H1 (cell line): ENCODE results near the gene C5. TPM values are rescaled to one million over a fixed set of nuclear protein-coding genes. Genes with fewer than 3 reads are reported as not detected.

ENCODE experiments used
- CTCF ChIA-PET: fragments of 300-600 bp; sonication (Branson Sonifier 250); formaldehyde crosslinking; loops from one replicate; lab custom pipeline; 2021; ENCODE audit not compliant: partially characterized antibody; lab: Charles Lee
- POLR2A ChIA-PET: fragments of 300-600 bp; sonication (Branson Sonifier 250); formaldehyde crosslinking; loops from one replicate; lab custom pipeline; 2021; ENCODE audit warnings: inconsistent platforms; ENCODE audit not compliant: partially characterized antibody; lab: Charles Lee
- DNase-seq, 2 experiments: peaks; one replicate each; pipeline versions ENCODE4 v3.0.0 to v3.0.0-alpha.2; 2010 to 2022; ENCODE audit warnings: low spot score in 2 of 2, low read depth in 1 of 2, mixed read lengths in 1 of 2
- FAIRE-seq: peaks from 2 replicates; lab custom pipeline; 2011; peaks lifted over from hg19 to GRCh38; lab: Jason Lieb, UNC
- H2AFZ ChIP-seq: 2 replicates; pipeline ENCODE4 v1.8.1; 2012; ENCODE audit warnings: low read length, inconsistent platforms
- H2AK5ac ChIP-seq: 2 replicates; pipeline ENCODE4 v1.6.1; 2013; ENCODE audit warnings: low read depth, low read length
- H2BK120ac ChIP-seq: replicated peaks from 2 replicates; pipeline ENCODE3; 2013; ENCODE audit warnings: low read depth, low read length, inconsistent platforms
- H2BK12ac ChIP-seq: 2 replicates; pipeline ENCODE4 v1.6.1; 2013; ENCODE audit warnings: low read depth, low read length
- H2BK15ac ChIP-seq: 2 replicates; pipeline ENCODE4 v1.6.1; 2013; ENCODE audit warnings: low read length
- H2BK20ac ChIP-seq: 2 replicates; pipeline ENCODE4 v1.6.1; 2013; ENCODE audit warnings: low read length
- H2BK5ac ChIP-seq: 2 replicates; pipeline ENCODE4 v1.6.1; 2013; ENCODE audit warnings: low read depth, low read length
- H3K14ac ChIP-seq: 2 replicates; pipeline ENCODE4 v1.6.1; 2013; ENCODE audit warnings: inconsistent platforms; ENCODE audit not compliant: insufficient read length
- H3K18ac ChIP-seq: 2 replicates; pipeline ENCODE4 v1.6.1; 2013; ENCODE audit warnings: low read length; ENCODE audit errors: extremely low read depth
- H3K23ac ChIP-seq: 2 replicates; pipeline ENCODE4 v1.6.1; 2013; ENCODE audit warnings: inconsistent platforms; ENCODE audit not compliant: insufficient read length
- H3K23me2 ChIP-seq: 2 replicates; pipeline ENCODE4 v1.6.1; 2013; ENCODE audit warnings: low read depth, low read length
- H3K27ac ChIP-seq: 2 replicates; pipeline ENCODE4 v1.6.1; 2011; ENCODE audit warnings: low read depth, low read length, inconsistent platforms
- H3K27me3 ChIP-seq, 4 experiments: replicated peaks in 1 of 4; 1 replicate in 1 of 4; 2 replicates in 3 of 4; pipeline versions ENCODE4 v1.6.1 to v1.8.1; 2011 to 2013; ENCODE audit warnings: low read length in 3 of 4, mild to moderate bottlenecking in 3 of 4, inconsistent platforms in 2 of 4, mixed read lengths in 2 of 4, moderate library complexity in 1 of 4; ENCODE audit not compliant: control insufficient read depth in 3 of 4, insufficient read depth in 3 of 4; ENCODE audit errors: extremely low read depth in 1 of 4
- H3K36me3 ChIP-seq, 4 experiments: 2 replicates each; pipeline versions ENCODE4 v1.6.1 to v1.8.1; 2011 to 2013; ENCODE audit warnings: mild to moderate bottlenecking in 4 of 4, low read length in 3 of 4, moderate library complexity in 2 of 4, control low read depth in 1 of 4, inconsistent platforms in 1 of 4; ENCODE audit not compliant: insufficient read depth in 4 of 4, control insufficient read depth in 2 of 4
- H3K4ac ChIP-seq: replicated peaks from 2 replicates; pipeline ENCODE3; 2013; ENCODE audit warnings: low read length, low read depth, mixed read lengths, inconsistent platforms; ENCODE audit not compliant: insufficient read length
- H3K4me1 ChIP-seq, 4 experiments: replicated peaks in 1 of 4; 1 replicate in 1 of 4; 2 replicates in 3 of 4; pipeline versions ENCODE4 v1.6.1 to v1.8.1; 2011 to 2013; ENCODE audit warnings: low read length in 3 of 4, inconsistent platforms in 2 of 4, mixed read lengths in 1 of 4; ENCODE audit not compliant: insufficient read depth in 4 of 4, control insufficient read depth in 3 of 4
- H3K4me2 ChIP-seq, 2 experiments: 2 replicates each; pipeline versions ENCODE4 v1.6.1 to v1.8.1; 2011 to 2013; ENCODE audit warnings: low read depth in 2 of 2, low read length in 2 of 2, control low read depth in 1 of 2, inconsistent platforms in 1 of 2, mild to moderate bottlenecking in 1 of 2; ENCODE audit not compliant: insufficient read depth in 1 of 2
- H3K4me3 ChIP-seq, 4 experiments: fragments of 200-600, 300-600 bp in 1 of 4; sonication (generic), shearing (Covaris generic), sonication (Bioruptor Twin) in 1 of 4; 2 replicates each; pipeline versions ENCODE4 v1.5.1 to v1.8.1; 2011 to 2016; ENCODE audit warnings: low read length in 4 of 4, low read depth in 3 of 4, control low read depth in 2 of 4, inconsistent platforms in 2 of 4, mild to moderate bottlenecking in 2 of 4, mixed read lengths in 1 of 4, moderate library complexity in 1 of 4; ENCODE audit not compliant: insufficient read depth in 2 of 4; ENCODE audit errors: extremely low read depth in 1 of 4
- H3K56ac ChIP-seq: replicated peaks from 2 replicates; pipeline ENCODE3; 2013; ENCODE audit warnings: low read depth, mild to moderate bottlenecking, mixed read lengths, low read length, inconsistent platforms; ENCODE audit not compliant: insufficient read length
- H3K79me1 ChIP-seq: 2 replicates; pipeline ENCODE4 v1.6.1; 2013; ENCODE audit warnings: low read depth, low read length, control low read depth
- H3K79me2 ChIP-seq, 2 experiments: 2 replicates each; pipeline versions ENCODE4 v1.6.1 to v1.8.1; 2012 to 2013; ENCODE audit warnings: low read length in 2 of 2, mild to moderate bottlenecking in 2 of 2, inconsistent platforms in 1 of 2; ENCODE audit not compliant: insufficient read depth in 2 of 2, control insufficient read depth in 1 of 2
- H3K9ac ChIP-seq, 4 experiments: replicated peaks in 1 of 4; 1 replicate in 1 of 4; 2 replicates in 3 of 4; pipeline versions ENCODE4 v1.6.1 to v1.8.1; 2011 to 2013; ENCODE audit warnings: low read depth in 3 of 4, low read length in 3 of 4, control low read depth in 2 of 4, mild to moderate bottlenecking in 2 of 4, moderate library complexity in 2 of 4, inconsistent platforms in 1 of 4; ENCODE audit errors: extremely low read depth in 1 of 4
- H3K9me3 ChIP-seq, 2 experiments: 2 replicates each; pipeline versions ENCODE4 v1.6.1 to v1.8.1; 2012 to 2013; ENCODE audit warnings: mild to moderate bottlenecking in 2 of 2, moderate library complexity in 2 of 2, control low read depth in 1 of 2, inconsistent platforms in 1 of 2, low read depth in 1 of 2, low read length in 1 of 2, mixed read lengths in 1 of 2; ENCODE audit not compliant: insufficient read depth in 2 of 2
- H4K20me1 ChIP-seq, 2 experiments: replicated peaks in 1 of 2; 2 replicates each; pipeline versions ENCODE3 to v1.8.1; 2011 to 2013; ENCODE audit warnings: inconsistent platforms in 2 of 2, low read length in 2 of 2, mild to moderate bottlenecking in 1 of 2; ENCODE audit not compliant: insufficient read depth in 2 of 2, control insufficient read depth in 1 of 2
- H4K5ac ChIP-seq: 2 replicates; pipeline ENCODE4 v1.6.1; 2013; ENCODE audit warnings: low read length, low read depth, mixed read lengths, inconsistent platforms; ENCODE audit not compliant: insufficient read length
- H4K8ac ChIP-seq: 2 replicates; pipeline ENCODE4 v1.8.0; 2013; ENCODE audit warnings: mild to moderate bottlenecking, moderate library complexity, low read length, inconsistent platforms; ENCODE audit not compliant: insufficient read depth; ENCODE audit errors: extremely low read depth
- H4K91ac ChIP-seq: replicated peaks from 2 replicates; pipeline ENCODE3; 2013; ENCODE audit warnings: low read length, mixed read lengths, inconsistent platforms; ENCODE audit not compliant: insufficient read length
- ASH2L ChIP-seq: fragments of 200-600, 300-600 bp; sonication (generic); IDR thresholded peaks from one replicate; pipeline ENCODE4 v1.7.1; 2017; ENCODE audit warnings: low read length
- CHD1 ChIP-seq: IDR thresholded peaks from 2 replicates; pipeline ENCODE4 v1.6.1; 2012; ENCODE audit warnings: low read depth, low read length, improper control_type of control experiment
- CHD2 ChIP-seq: IDR thresholded peaks from 2 replicates; pipeline ENCODE4 v1.6.1; 2012; ENCODE audit warnings: low read length, improper control_type of control experiment
- CREB1 ChIP-seq: IDR thresholded peaks from 2 replicates; pipeline ENCODE4 v1.6.1; 2012; ENCODE audit warnings: inconsistent platforms
- EGR1 ChIP-seq: IDR thresholded peaks from 2 replicates; pipeline ENCODE4 v1.6.1; 2011; ENCODE audit warnings: low read depth, low read length, borderline replicate concordance
- KDM4A ChIP-seq: IDR thresholded peaks from one replicate; pipeline ENCODE4 v1.7.1; 2012; ENCODE audit warnings: low read depth, mild to moderate bottlenecking, moderate library complexity, low read length, inconsistent platforms; ENCODE audit not compliant: severe bottlenecking
- MAFK ChIP-seq: IDR thresholded peaks from 2 replicates; pipeline ENCODE4 v1.6.1; 2012; ENCODE audit warnings: low read depth, mild to moderate bottlenecking, improper control_type of control experiment, low read length
- NANOG ChIP-seq: IDR thresholded peaks from 2 replicates; pipeline ENCODE4 v1.6.1; 2011; ENCODE audit warnings: low read length, low read depth, mild to moderate bottlenecking, inconsistent platforms; ENCODE audit not compliant: insufficient read depth, poor library complexity, severe bottlenecking
- PHF8 ChIP-seq: fragments of 200-600 bp; sonication (generic); conservative IDR thresholded peaks from 2 replicates; pipeline ENCODE4 v1.7.1; 2012; ENCODE audit warnings: low read depth, mild to moderate bottlenecking, inconsistent platforms, low read length, moderate library complexity
- POLR2AphosphoS5 ChIP-seq: IDR thresholded peaks from 2 replicates; pipeline ENCODE4 v1.6.1; 2011; ENCODE audit warnings: low read depth, low read length
- SAP30 ChIP-seq: fragments of 300-600 bp; sonication (generic); IDR thresholded peaks from 2 replicates; pipeline ENCODE4 v1.7.1; 2012; ENCODE audit warnings: low read length, moderate library complexity, mild to moderate bottlenecking, inconsistent platforms; ENCODE audit not compliant: insufficient read depth, insufficient replicate concordance
- SIX5 ChIP-seq: IDR thresholded peaks from 2 replicates; pipeline ENCODE4 v1.6.1; 2011; ENCODE audit warnings: mild to moderate bottlenecking, low read depth, low read length
- SRF ChIP-seq: IDR thresholded peaks from 2 replicates; pipeline ENCODE4 v1.6.1; 2011; ENCODE audit warnings: mild to moderate bottlenecking, low read depth, low read length, moderate library complexity
- TEAD4 ChIP-seq: IDR thresholded peaks from 2 replicates; pipeline ENCODE4 v1.6.1; 2012; ENCODE audit warnings: low read depth, low read length, inconsistent platforms, mixed read lengths
- WGBS, 2 experiments: shearing (Covaris generic) in 1 of 2; methylation state at CpG; one replicate each; pipeline versions ENCODE4 v1.1.6 to v1.1.7; 2013 to 2015; ENCODE audit warnings: low lambda C conversion rate in 2 of 2, mixed read lengths in 2 of 2, inconsistent platforms in 1 of 2, low coverage in 1 of 2, missing lambda C conversion rate in 1 of 2; ENCODE audit not compliant: insufficient replicate concordance in 2 of 2, insufficient coverage in 1 of 2, insufficient read length in 1 of 2; ENCODE audit errors: extremely low coverage in 1 of 2, missing lambda C conversion rate in 1 of 2; 5-methylcytosine and 5-hydroxymethylcytosine counted together
- polyA plus RNA-seq, 7 experiments: library from polyadenylated mRNA; depleted of rRNA in 3 of 7; stranded (reverse) in 5 of 7; unstranded in 2 of 7; fragments of >200 nt in 5 of 7; fragments of 200-250 nt in 2 of 7; gene quantifications; 1 replicate in 5 of 7; 2 replicates in 1 of 7; 4 replicates in 1 of 7; pipeline versions ENCODE4 v1.2.1 to v1.2.3, GENCODE V29; 2011 to 2013; ENCODE audit warnings: missing spikeins in 2 of 7, mixed read lengths in 2 of 7
- total RNA-seq: library from RNA; stranded (reverse); fragmentation: NEBNext Ultra II Directional; extraction: Animal tissue kit (Norgen Biotek cat#: 25700); gene quantifications from 2 replicates; pipeline ENCODE4 v1.2.1, GENCODE V29; 2021
- TF ChIP-seq, protein P1 (sequence below): IDR thresholded peaks from 2 replicates; pipeline ENCODE4 v1.6.1; 2012; ENCODE audit warnings: inconsistent platforms

The C5 gene
- total and polyA plus RNA-seq, 2 of the 8 experiments (the other 6 are each of a cell fraction or from before 2014, with no cell fraction given), result 0.24 to 0.35 TPM

DNA sequence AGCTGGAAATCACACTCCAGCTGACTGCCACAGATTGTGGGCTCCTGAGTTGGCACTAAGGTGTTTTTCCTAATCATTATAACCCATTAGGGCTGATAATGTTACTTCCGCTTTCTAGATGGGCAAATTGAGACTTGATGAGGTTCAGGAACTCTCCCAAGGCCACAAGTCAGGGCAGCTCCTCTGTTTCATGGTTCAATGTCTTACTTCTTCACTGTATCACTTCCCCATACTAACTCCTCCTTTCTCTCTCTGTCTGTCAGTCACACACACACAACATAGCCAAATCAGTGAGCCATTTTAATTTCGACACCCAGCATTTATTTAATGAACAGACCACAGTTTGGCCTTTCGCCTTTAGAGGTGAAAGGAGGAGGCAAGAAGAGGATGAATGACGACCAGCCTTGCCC, 105.6 kb downstream of the C5 start:
- Histone ChIP-seq H3K4me1 (peaks cover 0 to 14% (median 7%) of the 10 kb centered on the region in 4 experiments; a peak in 6 of 7 replicates), H2BK120ac (no peak overlapping the region), H4K20me1 (no peaks in the 10 kb centered on the region), H2AFZ (0 out of 2 replicates have a peak overlapping the region, but pooled peaks have one; percentile 32), H3K36me3 (no peaks in the 10 kb centered on the region; a peak in 1 of 8 replicates), H2BK20ac (no peak overlapping the region), H3K27me3 (no peaks in the 10 kb centered on the region), H3K4ac (no peak overlapping the region), H4K8ac (no peak overlapping the region), H3K23me2 (no peaks in the 10 kb centered on the region; the same call in 1 of the 2 replicates), H3K14ac (no peak overlapping the region), H3K23ac (no peak overlapping the region), H2AK5ac (no peak overlapping the region; the same call in 1 of the 2 replicates), H3K4me2 (peak overlapping the region in 1 of 2 experiments; percentile 13; a peak in 1 of 4 replicates), H4K5ac (no peak overlapping the region), H2BK5ac (no peak overlapping the region), H3K27ac (no peak overlapping the region), H2BK15ac (no peak overlapping the region), H3K18ac (no peak overlapping the region), H3K79me2 (no peaks in the 10 kb centered on the region), H3K9ac (no peak overlapping the region), H3K4me3 (no peak overlapping the region), H3K9me3 (no peaks in the 10 kb centered on the region), H3K56ac (no peak overlapping the region), H4K91ac (no peak overlapping the region), H2BK12ac (no peak overlapping the region), H3K79me1 (no peaks in the 10 kb centered on the region)
- CTCF ChIA-PET, result interaction anchor here (1.8 to 12.5 kb wide), 2 partner anchors 8 to 78 kb away, joined by 6 to 108 read pairs; no protein-coding TSS in a partner anchor
- no peak for FAIRE-seq
- POLR2A ChIA-PET, result interaction anchor here (1.4 kb wide), 1 partner anchor 8 kb away, joined by 4 read pairs; no protein-coding TSS in a partner anchor
- 86% methylated on average over 3 of the region's 4 CpGs; no CpG with 5 or more reads in 1 of the 2 experiments for WGBS, 2 experiments
- DNase-seq, result no peak
- TF ChIP-seq, protein P1, sequence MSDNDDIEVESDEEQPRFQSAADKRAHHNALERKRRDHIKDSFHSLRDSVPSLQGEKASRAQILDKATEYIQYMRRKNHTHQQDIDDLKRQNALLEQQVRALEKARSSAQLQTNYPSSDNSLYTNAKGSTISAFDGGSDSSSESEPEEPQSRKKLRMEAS, result no peak
- TF ChIP-seq CREB1 (no peak), EGR1 (no peak), TEAD4 (no peak), CHD2 (no peak), PHF8 (no peak), SRF (no peak), ASH2L (no peak), MAFK (no peak), CHD1 (no peak), SAP30 (no peak), NANOG (no peak), SIX5 (no peak), POLR2AphosphoS5 (no peak), KDM4A (no peak)
